ENCODE data around the gene INTS4. TPM values are rescaled to one million over a fixed set of nuclear protein-coding genes. Genes with fewer than 3 reads are reported as not detected.
"Not testable (repeated sequence)": the region's sequence is repeated elsewhere in the genome, so short reads cannot be mapped to it uniquely, and the experiment has no call there.

INTS4 gene
- total RNA-seq, 2 donors from 2014 or later = 22.7 to 30.9 TPM

DNA sequence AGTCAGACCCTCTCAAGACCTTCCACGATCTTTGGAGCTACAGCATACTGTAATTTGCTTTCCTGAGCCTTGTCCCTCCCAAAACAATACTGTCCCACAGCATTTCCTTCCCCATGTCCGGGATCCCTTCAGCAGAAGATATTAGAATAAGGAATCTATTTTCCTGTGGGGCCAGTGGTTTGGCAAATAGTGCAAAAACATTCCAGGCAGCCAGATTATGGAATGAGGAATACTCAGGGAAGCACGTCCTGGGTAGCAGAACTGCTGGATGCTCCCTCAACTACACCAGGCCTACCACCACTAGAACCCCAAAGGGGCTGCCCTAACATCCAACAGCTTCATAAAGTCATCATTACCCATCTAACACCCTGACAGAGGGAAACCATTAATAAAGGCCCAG lies 112.1 kb downstream of the INTS4 start:
- intact Hi-C loops (cut with DNase I) = no loop called here
- no peak for DNase-seq
- H3K4me3 ChIP-seq = no peak overlapping the region
- H3K36me3 ChIP-seq (replicated peaks in 1 of 2; ENCODE audit: insufficient read depth in 1 of 2, low read depth in 2 of 2) = peaks cover 0 to 8% of the 10 kb centered on the region in 2 donors
- H3K4me1 ChIP-seq = no peaks in the 10 kb centered on the region
- TF ChIP-seq POLR2A (IDR thresholded peaks at IDR 0.05) = no peak
- TF ChIP-seq, protein P1, sequence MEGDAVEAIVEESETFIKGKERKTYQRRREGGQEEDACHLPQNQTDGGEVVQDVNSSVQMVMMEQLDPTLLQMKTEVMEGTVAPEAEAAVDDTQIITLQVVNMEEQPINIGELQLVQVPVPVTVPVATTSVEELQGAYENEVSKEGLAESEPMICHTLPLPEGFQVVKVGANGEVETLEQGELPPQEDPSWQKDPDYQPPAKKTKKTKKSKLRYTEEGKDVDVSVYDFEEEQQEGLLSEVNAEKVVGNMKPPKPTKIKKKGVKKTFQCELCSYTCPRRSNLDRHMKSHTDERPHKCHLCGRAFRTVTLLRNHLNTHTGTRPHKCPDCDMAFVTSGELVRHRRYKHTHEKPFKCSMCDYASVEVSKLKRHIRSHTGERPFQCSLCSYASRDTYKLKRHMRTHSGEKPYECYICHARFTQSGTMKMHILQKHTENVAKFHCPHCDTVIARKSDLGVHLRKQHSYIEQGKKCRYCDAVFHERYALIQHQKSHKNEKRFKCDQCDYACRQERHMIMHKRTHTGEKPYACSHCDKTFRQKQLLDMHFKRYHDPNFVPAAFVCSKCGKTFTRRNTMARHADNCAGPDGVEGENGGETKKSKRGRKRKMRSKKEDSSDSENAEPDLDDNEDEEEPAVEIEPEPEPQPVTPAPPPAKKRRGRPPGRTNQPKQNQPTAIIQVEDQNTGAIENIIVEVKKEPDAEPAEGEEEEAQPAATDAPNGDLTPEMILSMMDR (IDR thresholded peaks at IDR 0.05) = no peak
- H3K9me3 ChIP-seq = no peaks in the 10 kb centered on the region
- no peak for ATAC-seq
- H3K27ac ChIP-seq = no peak overlapping the region
- no peaks in the 10 kb centered on the region for H3K27me3 ChIP-seq
- WGBS, 2 donors = 80 to 93% methylated on average over 3 of the region's 3 CpGs

DNA sequence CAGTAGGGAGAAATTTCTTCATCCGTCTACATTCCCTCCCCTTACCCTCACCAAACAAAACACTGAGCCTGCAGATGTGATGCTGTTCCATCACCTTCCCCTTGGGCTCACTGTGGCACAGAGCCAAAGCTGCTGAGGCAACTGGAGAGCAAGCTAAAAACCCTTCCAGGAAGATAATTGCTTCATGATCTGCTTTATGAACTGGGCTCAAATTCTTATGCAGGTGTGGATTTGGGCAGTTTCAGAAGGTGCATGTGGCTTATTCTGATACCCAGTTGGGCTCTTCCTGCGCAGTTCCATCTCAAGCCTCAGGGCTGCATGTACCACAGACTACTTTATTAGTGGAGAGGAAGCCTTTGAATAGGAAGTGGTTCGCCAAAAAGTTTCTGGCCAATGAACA lies 115.2 kb downstream of the INTS4 start:
- ATAC-seq (no peak), DNase-seq (peak in 3 of 4 donors; percentile 16 to 38 (median 20))
- TF ChIP-seq, protein P1 (IDR thresholded peaks at IDR 0.05) = no peak
- TF ChIP-seq POLR2A (IDR thresholded peaks at IDR 0.05) = no peak
- no peak overlapping the region for H3K4me3 ChIP-seq
- no peaks in the 10 kb centered on the region for H3K27me3 ChIP-seq
- 85 to 87% methylated on average over 3 of the region's 3 CpGs for WGBS, 2 donors
- H3K9me3 ChIP-seq = no peaks in the 10 kb centered on the region
- H3K27ac ChIP-seq = no peak overlapping the region
- intact Hi-C loops (cut with DNase I) = no loop called here
- H3K4me1 ChIP-seq = no peaks in the 10 kb centered on the region
- peaks cover 0 to 9% of the 10 kb centered on the region in 2 donors for H3K36me3 ChIP-seq (replicated peaks in 1 of 2; ENCODE audit: insufficient read depth in 1 of 2, low read depth in 2 of 2)

DNA sequence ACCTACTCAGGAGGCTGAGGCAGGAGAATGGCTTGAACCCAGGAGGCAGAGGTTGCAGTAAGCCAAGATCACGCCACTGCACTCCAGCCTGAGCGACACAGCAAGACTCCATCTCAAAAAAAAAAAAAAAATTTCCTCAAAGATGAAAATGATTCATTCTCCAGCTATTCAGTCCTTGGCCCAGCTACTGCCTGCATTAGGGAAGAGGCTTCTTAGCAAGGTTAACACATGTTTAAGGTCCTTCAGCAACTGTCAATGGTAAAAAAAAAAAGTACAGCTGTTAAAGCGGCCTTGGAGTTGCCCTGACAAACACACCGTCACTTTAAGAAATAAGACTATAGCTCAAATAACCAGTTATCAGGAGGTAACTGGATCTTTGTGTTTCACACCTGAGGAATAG lies 116.2 kb downstream of the INTS4 start:
- intact Hi-C loops (cut with DNase I); H3K27ac ChIP-seq; H3K9me3 ChIP-seq; H3K36me3 ChIP-seq (replicated peaks in 1 of 2; ENCODE audit: insufficient read depth in 1 of 2, low read depth in 2 of 2); H3K4me1 ChIP-seq; H3K27me3 ChIP-seq; ATAC-seq; H3K4me3 ChIP-seq: not testable (repeated sequence)
- peak in 1 of 4 donors; percentile 3 for DNase-seq
- WGBS, 2 donors = 67 to 75% methylated on average over 4 of the region's 4 CpGs

DNA sequence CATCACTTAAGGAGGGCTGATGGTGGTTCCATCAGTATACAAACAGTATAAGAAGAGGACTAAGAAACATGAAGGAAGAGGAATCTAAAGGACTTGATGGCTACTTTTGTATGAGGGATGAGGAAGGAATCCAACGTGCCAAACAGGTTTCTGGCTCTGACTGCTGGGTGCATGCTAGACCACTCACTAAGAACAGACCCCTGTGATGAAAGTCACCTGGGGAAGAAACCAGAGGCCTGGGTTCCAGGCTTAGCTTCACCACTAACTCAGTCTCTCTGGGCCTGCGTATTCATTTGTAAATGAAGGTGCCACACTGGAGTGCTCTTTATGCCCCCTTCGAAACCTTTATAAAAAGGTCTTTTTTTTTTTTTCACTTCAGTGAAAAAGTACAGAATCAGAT lies 118.4 kb downstream of the INTS4 start:
- H3K36me3 ChIP-seq (replicated peaks in 1 of 2; ENCODE audit: insufficient read depth in 1 of 2, low read depth in 2 of 2) = peaks cover 0 to 6% of the 10 kb centered on the region in 2 donors
- TF ChIP-seq, protein P1 (IDR thresholded peaks at IDR 0.05) = no peak
- TF ChIP-seq POLR2A (IDR thresholded peaks at IDR 0.05) = no peak
- H3K4me3 ChIP-seq = no peak overlapping the region
- no peaks in the 10 kb centered on the region for H3K4me1 ChIP-seq
- H3K9me3 ChIP-seq = no peaks in the 10 kb centered on the region
- intact Hi-C loops (cut with DNase I) = no loop called here
- WGBS, 2 donors = 82 to 93% methylated on average over 3 of the region's 3 CpGs
- ATAC-seq (no peak), DNase-seq (no peak)
- no peaks in the 10 kb centered on the region for H3K27me3 ChIP-seq
- no peak overlapping the region for H3K27ac ChIP-seq

DNA sequence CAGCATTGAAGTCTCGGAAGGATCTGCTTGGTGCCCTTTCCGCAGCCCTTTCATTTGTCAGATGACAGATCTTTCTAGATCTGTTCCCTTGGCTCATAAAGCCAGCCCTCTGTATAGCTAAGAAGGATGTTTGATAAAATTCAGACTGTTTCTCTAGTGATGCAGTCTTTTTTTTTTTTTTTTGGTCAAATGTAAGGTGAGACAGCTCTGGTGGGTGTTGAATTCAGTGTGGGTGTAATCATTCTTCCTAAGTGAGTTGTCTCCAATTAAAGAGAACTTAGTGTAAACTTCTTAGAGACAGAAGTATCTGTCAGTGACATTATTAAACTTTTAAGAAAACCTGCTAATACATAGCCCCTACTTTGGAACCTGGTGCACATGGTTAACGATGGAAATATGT lies 120.3 kb downstream of the INTS4 start:
- intact Hi-C loops (cut with DNase I) = no loop called here
- DNase-seq = no peak
- Histone ChIP-seq H3K4me1 (no peaks in the 10 kb centered on the region), H3K27me3 (no peaks in the 10 kb centered on the region), H3K36me3 (replicated peaks in 1 of 2; ENCODE audit: insufficient read depth in 1 of 2, low read depth in 2 of 2) (peaks cover 0 to 6% of the 10 kb centered on the region in 2 donors), H3K4me3 (no peak overlapping the region), H3K27ac (no peak overlapping the region), H3K9me3 (no peaks in the 10 kb centered on the region)
- ATAC-seq = no peak
- no peak for TF ChIP-seq POLR2A (IDR thresholded peaks at IDR 0.05)
- TF ChIP-seq, protein P1 (IDR thresholded peaks at IDR 0.05) = no peak
- WGBS, 2 donors = 94 to 96% methylated on average over 3 of the region's 3 CpGs
